Endothelial cell of umbilical vein (primary cell): ENCODE data around the gene ECHDC1. TPM values are rescaled to one million over a fixed set of nuclear protein-coding genes. Genes with fewer than 3 reads are reported as not detected.

ENCODE experiments used
- BruUV-seq: library from RNA; stranded (reverse); fragments of 400-500 nt; replicated peaks from 2 replicates; lab custom pipeline; 2021; lab: Mats Ljungman, UMichigan
- CTCF ChIA-PET: fragments of 300-600, 350-600 bp; sonication (Branson Sonifier 250); formaldehyde crosslinking; loops from one replicate; lab custom pipeline; 2021; ENCODE audit warnings: antibody characterized with exemption, inconsistent platforms; lab: Charles Lee
- POLR2A ChIA-PET: fragments of 300-600, 350-600 bp; sonication (Branson Sonifier 250); formaldehyde crosslinking; loops from one replicate; lab custom pipeline; 2021; ENCODE audit warnings: antibody characterized with exemption, inconsistent platforms; lab: Charles Lee
- DNase-seq: peaks from one replicate; pipeline ENCODE4 v3.0.0-alpha.2; 2011; ENCODE audit warnings: low read depth, low spot score
- FAIRE-seq: peaks from 2 replicates; lab custom pipeline; 2011; peaks lifted over from hg19 to GRCh38; lab: Jason Lieb, UNC
- H2AFZ ChIP-seq: 2 replicates; pipeline ENCODE4 v1.6.0; 2012; ENCODE audit warnings: low read depth, low read length, control low read depth, inconsistent platforms
- H3K27ac ChIP-seq: 2 replicates; pipeline ENCODE4 v1.5.1; 2011; ENCODE audit warnings: low read depth, mild to moderate bottlenecking, control low read depth, low read length, moderate library complexity; ENCODE audit not compliant: insufficient read depth
- H3K27me3 ChIP-seq, 2 experiments: 2 replicates each; pipeline versions ENCODE4 v1.6.0 to v1.6.1; 2011; ENCODE audit warnings: low read length in 2 of 2, mixed read lengths in 1 of 2; ENCODE audit not compliant: control insufficient read depth in 2 of 2, insufficient read depth in 2 of 2
- H3K36me3 ChIP-seq, 2 experiments: 2 replicates in 1 of 2; 3 replicates in 1 of 2; pipeline ENCODE4 v1.5.1; 2011; ENCODE audit warnings: low read length in 2 of 2, mild to moderate bottlenecking in 1 of 2, moderate library complexity in 1 of 2; ENCODE audit not compliant: control insufficient read depth in 2 of 2, insufficient read depth in 2 of 2; ENCODE audit errors: extremely low read depth in 1 of 2
- H3K4me1 ChIP-seq: 3 replicates; pipeline ENCODE4 v1.5.1; 2011; ENCODE audit warnings: mild to moderate bottlenecking, low read length; ENCODE audit not compliant: control insufficient read depth, insufficient read depth; ENCODE audit errors: extremely low read depth
- H3K4me2 ChIP-seq: 2 replicates; pipeline ENCODE4 v1.6.1; 2011; ENCODE audit warnings: low read length, control low read depth, mixed read lengths; ENCODE audit not compliant: insufficient read depth
- H3K4me3 ChIP-seq, 3 experiments: fragments of 200-600 bp in 1 of 3; sonication (generic), shearing (Covaris generic) in 1 of 3; replicated peaks in 1 of 3; 2 replicates each; pipeline ENCODE4 v1.5.1; 2011 to 2016; ENCODE audit warnings: control low read depth in 3 of 3, low read length in 3 of 3, mild to moderate bottlenecking in 2 of 3, inconsistent platforms in 1 of 3, low read depth in 1 of 3, moderate library complexity in 1 of 3; ENCODE audit not compliant: insufficient read depth in 1 of 3
- H3K79me2 ChIP-seq: 2 replicates; pipeline ENCODE4 v1.6.0; 2012; ENCODE audit warnings: low read length, inconsistent platforms; ENCODE audit not compliant: control insufficient read depth, insufficient read depth
- H3K9ac ChIP-seq: replicated peaks from 2 replicates; pipeline ENCODE3; 2011; ENCODE audit warnings: low read length, control low read depth; ENCODE audit not compliant: insufficient read depth; ENCODE audit errors: extremely low read depth
- H3K9me1 ChIP-seq: replicated peaks from 3 replicates; pipeline ENCODE4 v1.6.0; 2011; ENCODE audit warnings: mild to moderate bottlenecking, low read length; ENCODE audit not compliant: control insufficient read depth, insufficient read depth; ENCODE audit errors: extremely low read depth
- H3K9me3 ChIP-seq: replicated peaks from 2 replicates; pipeline ENCODE4 v1.5.1; 2012; ENCODE audit warnings: low read length, inconsistent platforms; ENCODE audit not compliant: control insufficient read depth, insufficient read depth
- H4K20me1 ChIP-seq: replicated peaks from 2 replicates; pipeline ENCODE3; 2011; ENCODE audit warnings: mild to moderate bottlenecking, low read length; ENCODE audit not compliant: control insufficient read depth, insufficient read depth; ENCODE audit errors: extremely low read depth
- CTCF ChIP-seq, 2 donors: IDR thresholded peaks; 1 replicate in 1 of 2; 2 replicates in 1 of 2; pipeline ENCODE4 v1.5.1; 2011; ENCODE audit warnings: low read length in 2 of 2, mild to moderate bottlenecking in 2 of 2, moderate library complexity in 2 of 2, control low read depth in 1 of 2, inconsistent platforms in 1 of 2, low read depth in 1 of 2; ENCODE audit not compliant: insufficient read depth in 1 of 2; ENCODE audit errors: extremely low read depth in 1 of 2
- FOS ChIP-seq: IDR thresholded peaks from 2 replicates; pipeline ENCODE4 v1.6.1; 2011; ENCODE audit warnings: mild to moderate bottlenecking, low read length, moderate library complexity, borderline replicate concordance; ENCODE audit not compliant: insufficient read depth
- GATA2 ChIP-seq: IDR thresholded peaks from 2 replicates; pipeline ENCODE4 v1.7.0; 2011; ENCODE audit warnings: low read depth, mild to moderate bottlenecking, moderate library complexity, mixed read lengths, low read length; ENCODE audit not compliant: insufficient read length, insufficient read depth
- JUN ChIP-seq: IDR thresholded peaks from 2 replicates; pipeline ENCODE4 v1.6.1; 2011; ENCODE audit warnings: borderline replicate concordance, low read depth; ENCODE audit not compliant: insufficient read length, insufficient read depth
- MAX ChIP-seq: IDR thresholded peaks from 2 replicates; pipeline ENCODE4 v1.6.1; 2011; ENCODE audit not compliant: insufficient read depth, insufficient read length
- MYC ChIP-seq: IDR thresholded peaks from one replicate; pipeline ENCODE4 v1.6.1; 2011; ENCODE audit warnings: mild to moderate bottlenecking, low read depth, low read length
- POLR2A ChIP-seq: IDR thresholded peaks from 2 replicates; pipeline ENCODE4 v1.6.1; 2012; ENCODE audit warnings: low read depth, mild to moderate bottlenecking, control low read depth, low read length
- POLR2AphosphoS5 ChIP-seq: IDR thresholded peaks from 2 replicates; pipeline ENCODE4 v1.6.1; 2012; ENCODE audit warnings: low read depth, mild to moderate bottlenecking, control low read depth, low read length, moderate library complexity; ENCODE audit not compliant: insufficient read depth
- dilution Hi-C: fragments of 300-500 bp; cut with MboI; formaldehyde crosslinking; loops from one replicate; pipeline ENCODE4 v1.15.0; 2019; ENCODE audit warnings: low sequenced_read_pairs; ENCODE audit not compliant: extremely low pct_ligation_motif_present
- intact Hi-C: fragments of 100-400 bp; cut with micrococcal nuclease; formaldehyde crosslinking; loops from one replicate; pipeline ENCODE4 v1.10.0; 2022
- polyA plus RNA-seq, 4 experiments: library from polyadenylated mRNA; depleted of rRNA in 3 of 4; stranded (reverse) in 3 of 4; unstranded in 1 of 4; fragments of >200 nt; gene quantifications; 2 replicates each; pipeline versions ENCODE4 v1.2.1 to v1.2.3, GENCODE V29; 2011 to 2012; ENCODE audit warnings: missing spikeins in 1 of 4
- total RNA-seq: library from RNA; stranded (reverse); gene quantifications from 2 replicates; pipeline ENCODE4 v1.2.3, GENCODE V29; 2021

ECHDC1 gene
- total and polyA plus RNA-seq, 2 donors (not counting 3 experiments of a cell fraction or from before 2014, with no cell fraction given), result 8.1 to 36.8 TPM

- ChIA-PET CTCF (interaction anchor here (0.9 to 5.7 kb wide), 12 partner anchors 12 to 1310 kb away, joined by 3 to 93 read pairs (median 5); partner anchors contain the start of gene KIAA0408), POLR2A (no interaction called here)
- H3K4me2 ChIP-seq, result no peak overlapping the region
- no peak overlapping the region for H3K27ac ChIP-seq
- no peak overlapping the region for H3K9ac ChIP-seq
- DNase-seq (no peak), FAIRE-seq (no peak)
- H3K79me2 ChIP-seq, result peaks cover 3% of the 10 kb centered on the region
- H3K9me1 ChIP-seq, result no peaks in the 10 kb centered on the region
- no peaks in the 10 kb centered on the region for H3K9me3 ChIP-seq
- intact Hi-C loops, result loop anchor here (2.0 kb wide), 1 partner anchor 339 kb away; no protein-coding TSS in a partner anchor
- no peaks in the 10 kb centered on the region for H3K27me3 ChIP-seq
- H3K36me3 ChIP-seq, result no peaks in the 10 kb centered on the region
- TF ChIP-seq MYC (no peak), FOS (no peak), CTCF (IDR thresholded peaks at IDR 0.05; ENCODE audit: extremely low read depth in 1 of 2, insufficient read depth in 1 of 2, low read depth in 1 of 2, low read length in 2 of 2) (no peak), POLR2A (no peak), MAX (no peak), POLR2AphosphoS5 (no peak), GATA2 (no peak), JUN (no peak)
- BruUV-seq, result no TSS peak
- no peak overlapping the region for H2AFZ ChIP-seq
- H3K4me1 ChIP-seq, result peaks cover 26% of the 10 kb centered on the region
- H4K20me1 ChIP-seq, result peaks cover 7% of the 10 kb centered on the region
- no peak overlapping the region for H3K4me3 ChIP-seq
- dilution Hi-C loops, result no loop called here
Observed at GRCh38 chr6:127303917-127304316, 39.5 kb downstream of the ECHDC1 start.
